NCI-H2227 (cell line): ENCODE results near the gene OR51D1.

Source experiments
- DNase-seq: peaks from one replicate; lab custom pipeline; 2025; ENCODE audit not compliant: unreplicated experiment; lab: John Stamatoyannopoulos, UW

Gene OR51D1

DNA sequence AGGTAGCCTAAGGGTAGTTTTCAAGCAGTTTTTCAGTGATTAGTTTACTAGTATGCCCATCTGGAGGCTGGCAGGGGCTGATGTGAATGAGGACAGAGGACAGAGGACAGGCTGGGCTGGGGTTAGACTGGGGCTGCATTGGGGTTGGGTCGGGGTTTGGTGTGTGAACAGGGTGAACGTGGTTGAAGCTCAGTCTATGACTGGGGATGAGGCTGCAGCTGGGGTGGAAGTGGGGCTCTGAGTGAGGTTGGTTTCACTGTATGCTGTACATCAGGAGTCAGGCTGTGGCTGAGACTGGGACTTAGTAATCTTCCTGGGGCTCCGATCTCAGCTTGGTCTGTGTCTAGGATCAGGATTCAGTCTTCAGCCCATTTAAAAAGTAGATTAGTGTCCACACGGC is 7.0 kb downstream of the OR51D1 start:
- no peak for DNase-seq

GRCh38 chr11:4645974-4646373 is 8.7 kb downstream of the OR51D1 start:
- no peak for DNase-seq

DNA sequence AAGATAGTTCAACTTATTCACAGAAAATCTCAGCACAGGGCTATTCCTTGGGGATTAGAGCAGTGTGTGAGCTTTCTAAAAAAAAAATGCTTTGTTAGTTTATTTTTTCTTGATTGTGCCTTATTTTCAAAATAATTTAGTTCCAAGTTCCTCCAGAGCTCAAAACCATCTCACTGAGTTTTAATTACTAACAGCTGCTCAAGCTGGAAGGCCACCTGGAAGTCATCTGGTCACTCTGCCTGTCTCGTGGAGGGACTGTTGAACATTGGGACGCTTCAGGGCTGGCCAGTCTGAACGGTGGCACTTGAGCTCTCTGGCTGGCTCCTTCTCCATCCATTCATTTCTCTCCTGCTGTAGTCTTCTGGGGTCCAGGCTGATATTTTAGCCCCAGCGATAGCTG is 10.5 kb downstream of the OR51D1 start:
- no peak for DNase-seq

GRCh38 chr11:4654635-4655369 is 17.5 kb downstream of the OR51D1 start:
- no peak for DNase-seq

DNA sequence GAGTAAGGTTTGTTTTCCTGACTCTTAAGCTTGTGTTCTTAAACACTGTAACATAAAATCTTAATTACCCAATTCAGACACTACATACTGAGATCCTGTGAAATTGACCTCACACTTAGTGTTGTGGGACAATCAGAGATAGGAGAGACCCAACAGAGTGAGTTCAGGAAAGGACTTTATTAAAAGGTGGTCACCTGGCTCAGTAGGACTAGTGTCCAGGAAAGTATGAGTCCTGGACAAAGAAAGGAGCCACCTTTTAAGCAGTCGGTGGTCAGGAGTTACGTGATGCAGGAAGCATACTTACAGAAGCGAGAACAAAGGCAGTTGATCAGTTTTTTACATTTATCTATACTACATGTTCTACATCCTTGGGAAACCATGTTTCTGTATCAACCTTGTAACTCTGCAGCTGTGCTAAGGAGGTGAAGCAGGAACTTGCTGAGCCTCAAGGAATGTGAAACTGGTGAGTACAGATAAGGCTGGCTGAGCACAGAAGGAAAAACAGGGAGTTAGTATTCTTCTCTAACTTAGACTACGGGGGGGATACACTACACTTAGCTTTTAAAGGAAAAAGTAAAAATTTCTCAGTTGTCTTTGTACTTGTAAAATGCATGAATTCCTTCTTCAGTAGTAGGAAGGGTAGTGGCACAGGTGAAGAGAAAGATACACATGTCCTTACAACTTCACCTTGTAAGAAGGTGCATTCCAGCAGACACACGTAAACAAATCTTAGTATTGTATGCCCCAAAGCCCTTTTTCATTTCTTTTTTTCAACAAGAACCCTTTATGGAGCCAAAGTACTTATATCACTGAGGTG is 21.6 kb downstream of the OR51D1 start:
- no peak for DNase-seq

GRCh38 chr11:4662876-4663275 is 25.6 kb downstream of the OR51D1 start:
- DNase-seq: no peak

DNA sequence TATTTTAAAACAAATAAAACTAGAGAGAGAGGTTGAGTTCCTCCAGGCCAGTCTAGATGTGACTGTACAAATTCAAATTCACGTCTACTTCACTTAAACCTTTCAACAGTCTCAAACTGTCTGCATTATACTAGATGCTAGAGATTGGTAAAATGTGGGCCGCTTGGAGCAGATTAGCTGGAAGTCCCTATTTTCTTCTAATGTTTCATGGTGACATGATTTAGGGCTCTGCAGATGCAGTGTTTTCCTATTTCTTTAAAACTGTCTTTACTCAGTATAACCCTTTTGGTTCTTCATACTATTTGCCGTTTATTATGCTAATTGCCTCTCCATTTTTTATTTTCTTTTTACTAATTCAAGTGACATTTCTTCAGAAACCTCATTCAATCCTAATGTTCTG is 26.9 kb downstream of the OR51D1 start:
- no peak for DNase-seq

GRCh38 chr11:4664786-4665185 is 27.5 kb downstream of the OR51D1 start:
- no peak for DNase-seq

DNA sequence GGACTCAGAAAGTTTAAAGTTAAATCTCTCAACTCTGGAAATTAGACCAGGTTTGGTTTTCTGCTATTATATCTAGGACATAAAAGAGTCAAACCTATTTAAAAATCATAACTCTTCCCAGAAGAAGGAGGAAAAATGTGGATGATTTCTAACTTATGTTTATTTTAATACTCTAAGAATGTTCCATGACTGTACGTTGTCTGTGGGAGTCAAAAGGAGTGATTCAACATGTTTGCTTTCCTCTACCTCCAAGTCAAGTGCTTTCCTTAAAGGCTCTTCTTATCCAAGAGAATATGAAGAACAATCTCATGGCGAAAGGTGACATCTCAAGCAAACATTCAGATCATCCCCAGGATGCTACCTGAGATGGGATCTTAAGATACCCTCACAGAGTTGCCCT is 28.1 kb downstream of the OR51D1 start:
- DNase-seq: no peak

- DNase-seq: no peak
Measured at GRCh38 chr11:4671741-4672140, 34.5 kb downstream of the OR51D1 start.

GRCh38 chr11:4672470-4672869 is 35.2 kb downstream of the OR51D1 start:
- DNase-seq: no peak

GRCh38 chr11:4673781-4674180 is 36.5 kb downstream of the OR51D1 start:
- DNase-seq: no peak

GRCh38 chr11:4677948-4678347 is 40.7 kb downstream of the OR51D1 start:
- DNase-seq: no peak

- no peak for DNase-seq
Measured at GRCh38 chr11:4680341-4680740, 43.1 kb downstream of the OR51D1 start.

DNA sequence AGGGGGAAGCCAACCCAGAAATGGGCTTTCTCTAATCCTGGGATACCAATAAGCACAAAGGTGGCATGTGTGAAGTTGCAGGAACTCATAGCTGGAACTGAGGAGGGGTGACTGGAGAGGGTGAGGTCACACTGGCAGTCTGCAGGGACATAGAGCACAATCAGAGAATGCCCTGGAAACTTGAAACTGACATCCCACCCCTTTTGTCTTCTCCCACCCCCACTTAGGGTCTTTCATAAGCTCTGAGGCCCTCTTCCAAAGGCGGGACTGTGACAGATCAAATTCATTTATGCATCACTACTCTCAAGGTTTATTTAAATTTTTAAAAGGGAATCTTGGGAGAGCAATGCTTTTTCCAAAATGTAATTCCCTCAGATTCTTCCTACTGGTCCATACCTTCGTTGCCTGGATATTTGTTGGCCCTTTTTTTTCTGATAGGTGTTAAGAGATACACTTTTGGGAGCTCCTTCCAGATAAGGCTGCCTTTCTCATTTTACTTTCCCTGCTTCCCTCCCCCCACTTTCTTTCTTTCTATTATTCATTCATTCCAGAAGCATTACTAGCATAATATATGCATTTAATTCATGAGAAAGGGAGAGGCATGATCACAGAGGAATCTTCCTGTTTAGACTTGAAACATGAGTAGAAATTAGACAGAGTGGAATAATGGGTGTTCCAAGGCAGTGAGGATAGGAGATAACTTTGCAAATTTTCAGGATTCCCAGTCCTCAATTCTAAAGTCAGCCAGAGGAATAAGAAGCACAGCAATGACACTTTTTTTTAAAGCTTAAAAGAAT is 45.5 kb downstream of the OR51D1 start:
- DNase-seq: no peak

GRCh38 chr11:4684631-4685285 is 47.5 kb downstream of the OR51D1 start:
- no peak for DNase-seq
